Colonic mucosa (tissue), 4 donors: ENCODE data around the gene SCN2B. TPM values are rescaled to one million over a fixed set of nuclear protein-coding genes. Genes with fewer than 3 reads are reported as not detected.

Experiments used
- DNase-seq: peaks from one replicate; pipeline ENCODE4 v3.0.0-alpha.2; 2020
- H3K27ac ChIP-seq: fragments of 200-600 bp; one replicate; pipeline ENCODE4 v1.8.0; 2021
- H3K27me3 ChIP-seq: fragments of 200-600 bp; one replicate; pipeline ENCODE4 v1.8.0; 2021
- H3K36me3 ChIP-seq: fragments of 200-600 bp; one replicate; pipeline ENCODE4 v1.8.0; 2021
- H3K4me1 ChIP-seq: fragments of 200-600 bp; one replicate; pipeline ENCODE4 v1.8.0; 2021; ENCODE audit warnings: mild to moderate bottlenecking
- H3K4me3 ChIP-seq: fragments of 200-600 bp; one replicate; pipeline ENCODE4 v1.8.0; 2021
- H3K9ac ChIP-seq, 2 donors: one replicate each; pipeline ENCODE4 v1.7.0; 2013; ENCODE audit warnings: control low read depth in 2 of 2, low read depth in 2 of 2, low read length in 2 of 2
- H3K9me3 ChIP-seq: fragments of 200-600 bp; one replicate; pipeline ENCODE4 v1.8.0; 2021
- CTCF ChIP-seq: fragments of 200-600 bp; IDR thresholded peaks from one replicate; pipeline ENCODE4 v1.8.0; 2022; ENCODE audit warnings: antibody characterized with exemption, mild to moderate bottlenecking
- intact Hi-C: fragments of 100-400 bp; cut with DNase I; formaldehyde crosslinking; loops from one replicate; pipeline ENCODE4 v1.14.1; 2022
- total RNA-seq, 2 donors: library from RNA; stranded (reverse); fragmentation: NEBNext Ultra II Directional in 1 of 2; extraction: Animal tissue kit (Norgen Biotek cat#: 25700) in 1 of 2; gene quantifications; one replicate each; pipeline ENCODE4 v1.2.1, GENCODE V29; 2021
- donor health status: healthy.
- donor health status: DM: no; HTN: no; CAD: no.
- donor health status: DM: no; HTN: no; CAD: no.

The SCN2B gene, protein sequence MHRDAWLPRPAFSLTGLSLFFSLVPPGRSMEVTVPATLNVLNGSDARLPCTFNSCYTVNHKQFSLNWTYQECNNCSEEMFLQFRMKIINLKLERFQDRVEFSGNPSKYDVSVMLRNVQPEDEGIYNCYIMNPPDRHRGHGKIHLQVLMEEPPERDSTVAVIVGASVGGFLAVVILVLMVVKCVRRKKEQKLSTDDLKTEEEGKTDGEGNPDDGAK
- under 1 TPM; 0.12 to 0.45 TPM for total RNA-seq

- Histone ChIP-seq H3K27ac (no peak within 1 kb of the TSS), H3K4me1 (no peaks in the 10 kb centered on the region), H3K9ac (no peak within 1 kb of the TSS), H3K9me3 (no peaks in the 10 kb centered on the region), H3K36me3 (no peaks in the 10 kb centered on the region), H3K4me3 (peak within 1 kb of the TSS; percentile 7), H3K27me3 (no peaks in the 10 kb centered on the region)
- DNase-seq: no peak
- no peak for TF ChIP-seq CTCF
- intact Hi-C loops: no loop called here
Observed at GRCh38 chr11:118175993-118176777, at the start of gene SCN2B. Gene SCN2B (minus strand): TSS chr11:118176639. CDS start chr11:118176431, 208 bp downstream.

GRCh38 chr11:118224511-118225188, 48.2 kb upstream of the SCN2B start, which contains the start of gene JAML:
Gene JAML (minus strand): TSS chr11:118225011. CDS start chr11:118214866, 10,145 bp downstream.
- no peak for DNase-seq
- Histone ChIP-seq H3K4me3 (peak within 1 kb of the TSS; percentile 7), H3K27me3 (no peaks in the 10 kb centered on the region), H3K9ac (peak within 1 kb of the TSS in 1 of 2 donors; percentile 57), H3K27ac (peak within 1 kb of the TSS; percentile 42), H3K36me3 (no peaks in the 10 kb centered on the region), H3K4me1 (no peaks in the 10 kb centered on the region), H3K9me3 (no peaks in the 10 kb centered on the region)
- TF ChIP-seq CTCF: no peak
- intact Hi-C loops: no loop called here

GRCh38 chr11:118223992-118224391, 47.6 kb upstream of the SCN2B start:
- Histone ChIP-seq H3K36me3 (no peaks in the 10 kb centered on the region), H3K9ac (peak overlapping the region in 1 of 2 donors; percentile 57), H3K27me3 (no peaks in the 10 kb centered on the region), H3K9me3 (no peaks in the 10 kb centered on the region), H3K4me1 (no peaks in the 10 kb centered on the region), H3K27ac (peak overlapping the region; percentile 42), H3K4me3 (peak overlapping the region; percentile 7)
- DNase-seq: no peak
- TF ChIP-seq CTCF: no peak
- intact Hi-C loops: no loop called here

- Histone ChIP-seq H3K36me3 (no peaks in the 10 kb centered on the region), H3K27me3 (no peaks in the 10 kb centered on the region), H3K4me3 (peak overlapping the region; percentile 7), H3K4me1 (no peaks in the 10 kb centered on the region), H3K27ac (peak overlapping the region; percentile 42), H3K9ac (peak overlapping the region in 1 of 2 donors; percentile 57), H3K9me3 (no peaks in the 10 kb centered on the region)
- no peak for DNase-seq
- no peak for TF ChIP-seq CTCF
- intact Hi-C loops: no loop called here
Observed at GRCh38 chr11:118223570-118223969, 47.1 kb upstream of the SCN2B start.

GRCh38 chr11:118222437-118222836, 46.0 kb upstream of the SCN2B start:
- intact Hi-C loops: no loop called here
- Histone ChIP-seq H3K27me3 (no peaks in the 10 kb centered on the region), H3K9me3 (no peaks in the 10 kb centered on the region)

More at GRCh38 chr11:118222437-118222836, 46.0 kb upstream of the SCN2B start:
- H3K4me3 ChIP-seq: no peak overlapping the region
- TF ChIP-seq CTCF: no peak
- no peak overlapping the region for H3K27ac ChIP-seq
- H3K36me3 ChIP-seq: no peaks in the 10 kb centered on the region
- no peak overlapping the region for H3K9ac ChIP-seq
- no peak for DNase-seq
- H3K4me1 ChIP-seq: no peaks in the 10 kb centered on the region
